UCSD-AML1 (cell line): ENCODE measurements around the gene SMIM14.
"Not testable (repeated sequence)": the region's sequence is repeated elsewhere in the genome, so short reads cannot be mapped to it uniquely, and the experiment has no call there.

Source experiments
- DNase-seq: peaks from one replicate; lab custom pipeline; 2025; ENCODE audit not compliant: unreplicated experiment; lab: John Stamatoyannopoulos, UW

Gene SMIM14

DNA sequence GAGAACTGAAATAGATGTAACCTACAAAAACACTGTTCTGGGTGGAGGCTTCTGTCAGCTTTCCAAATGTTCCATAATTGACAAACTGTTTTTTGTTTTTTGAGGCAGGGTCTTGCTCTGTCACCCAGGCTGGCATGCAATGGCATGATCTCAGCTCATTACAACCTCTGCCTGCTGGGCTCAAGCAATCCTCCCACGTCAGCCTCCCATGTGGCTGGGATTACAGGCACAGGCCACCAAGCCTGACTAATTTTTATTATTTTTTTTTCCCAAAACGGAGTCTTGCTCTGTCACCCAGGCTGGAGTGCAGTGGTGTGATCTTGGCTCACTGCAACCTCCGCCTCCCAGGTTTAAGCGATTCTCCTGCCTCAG, 136.0 kb downstream of the SMIM14 start:
- not testable (repeated sequence) for DNase-seq

DNA sequence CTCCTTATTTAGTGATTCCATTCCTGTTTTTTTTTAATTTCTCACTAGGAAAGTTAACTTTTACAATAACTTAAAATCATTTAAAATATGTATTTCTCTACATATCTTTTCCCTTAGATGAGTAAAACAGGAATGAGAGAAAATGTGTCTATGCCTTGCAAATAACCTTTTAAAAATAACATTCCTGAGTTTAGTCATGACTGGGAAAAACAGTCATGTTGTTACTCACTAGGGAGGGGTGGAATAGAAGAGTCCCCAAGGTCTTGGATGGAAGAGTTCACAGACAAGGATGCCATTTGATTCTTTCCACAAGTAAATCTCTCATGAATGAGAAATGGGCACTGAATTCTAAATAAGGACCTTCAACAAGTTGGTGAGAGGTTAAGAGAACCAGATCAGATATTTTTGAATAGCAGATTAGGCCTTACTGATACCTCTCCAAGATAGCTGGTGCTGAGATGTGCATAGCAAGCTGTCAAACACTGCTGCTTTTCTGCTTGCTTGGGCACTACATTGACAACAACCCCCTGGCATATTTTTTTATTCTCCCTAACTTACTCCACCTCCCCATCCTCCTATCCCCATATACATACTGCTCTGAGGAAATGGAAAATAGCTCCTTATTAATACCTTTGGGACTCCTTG, 136.5 kb downstream of the SMIM14 start:
- no peak for DNase-seq

DNA sequence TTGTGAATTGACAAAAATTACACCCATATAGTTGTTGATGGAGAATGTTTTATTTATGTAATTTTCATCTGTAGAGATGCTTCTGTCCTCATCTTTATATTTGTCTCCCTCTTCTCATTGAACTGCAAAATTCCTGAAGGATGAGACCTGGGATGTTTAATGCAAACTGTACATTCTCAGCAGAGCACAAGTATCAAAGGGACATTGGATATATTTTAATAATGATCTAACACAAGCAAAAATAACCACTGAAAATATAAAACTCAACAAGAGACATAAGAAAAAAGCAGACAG, 140.0 kb downstream of the SMIM14 start:
- DNase-seq, result no peak

DNA sequence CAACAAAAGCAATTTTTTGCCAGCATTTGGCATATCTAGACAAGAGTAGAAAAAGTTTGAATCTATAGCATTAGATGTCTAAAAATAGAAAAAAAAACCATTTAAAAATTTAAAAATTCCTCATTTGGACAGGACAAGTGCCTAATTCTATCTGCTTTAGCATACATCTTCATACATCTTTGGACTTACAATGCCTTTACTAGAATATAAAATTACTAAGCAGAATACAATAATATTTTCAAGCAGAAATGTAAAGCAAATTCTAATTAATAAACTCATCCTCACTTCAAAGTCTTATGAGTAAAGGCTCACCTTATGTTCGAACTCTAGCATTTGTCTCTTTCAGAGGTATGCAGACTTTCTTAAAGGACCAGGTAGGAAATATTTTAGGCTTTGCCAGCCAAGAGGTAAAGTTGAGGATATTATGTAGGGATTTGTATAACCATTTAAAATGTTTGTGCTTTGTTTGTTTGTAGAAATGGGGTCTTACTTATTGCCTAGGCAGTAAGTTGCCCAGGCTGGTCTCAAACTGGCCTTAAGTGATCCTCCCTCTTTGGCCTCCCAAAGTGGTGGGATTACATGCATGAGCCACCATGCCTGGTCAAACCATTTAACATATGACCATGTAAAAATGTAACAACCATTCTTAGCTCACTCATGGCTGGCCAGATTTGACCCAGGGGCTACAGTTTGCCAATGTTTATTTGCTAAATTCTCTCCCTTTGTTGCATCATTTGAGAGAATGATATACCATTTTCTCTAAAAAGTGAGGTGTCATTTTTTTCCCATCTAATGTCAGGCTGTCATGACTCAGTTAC, 140.5 kb downstream of the SMIM14 start:
- DNase-seq, result no peak
